ENCODE measurements around the gene TMPRSS4. TPM values are rescaled to one million over a fixed set of nuclear protein-coding genes. Genes with fewer than 3 reads are reported as not detected.

TMPRSS4 gene
- total RNA-seq, 1 experiment from 2014 or later, result not detected

DNA sequence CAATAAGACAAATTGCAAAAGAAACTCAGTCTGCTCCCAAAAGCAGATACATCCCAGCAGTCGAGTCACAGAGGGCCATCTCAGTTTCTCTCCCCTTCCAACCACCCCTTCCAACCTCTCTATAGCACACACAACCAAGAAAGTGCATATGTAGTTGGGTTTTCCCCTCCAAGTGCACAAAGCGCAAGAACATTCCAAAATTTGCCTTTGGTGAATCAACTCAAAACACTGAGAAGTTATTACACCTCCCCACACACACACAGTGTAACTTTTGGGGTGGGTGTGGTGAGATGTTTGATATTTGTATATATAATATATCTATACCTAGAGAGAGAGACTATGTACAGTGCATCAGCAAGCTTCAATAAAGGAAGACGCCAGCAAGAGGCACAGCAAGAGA lies 86.0 kb downstream of the TMPRSS4 start:
- H3K4me3 ChIP-seq (ENCODE audit: low read depth in 2 of 2, low read length in 2 of 2), result no peak overlapping the region
- no peaks in the 10 kb centered on the region for H3K4me1 ChIP-seq (ENCODE audit: control insufficient read depth, insufficient read depth, low read length)
- DNase-seq (ENCODE audit: low read depth, low spot score) (no peak), ATAC-seq (no peak)
- no TSS peak for BruUV-seq (replicated peaks)
- H3K9me3 ChIP-seq (ENCODE audit: control insufficient read depth, insufficient read depth, low read depth, low read length), result no peaks in the 10 kb centered on the region
- H3K27me3 ChIP-seq (ENCODE audit: control insufficient read depth, insufficient read depth, low read length), result peaks cover 19% of the 10 kb centered on the region
- H3K27ac ChIP-seq (ENCODE audit: low read length), result no peak overlapping the region
- no peaks in the 10 kb centered on the region for H3K36me3 ChIP-seq (ENCODE audit: control insufficient read depth, insufficient read depth, low read length)
- intact Hi-C loops (cut with micrococcal nuclease; ENCODE audit: unreplicated experiment), result no loop called here
- TF ChIP-seq CTCF (IDR thresholded peaks at IDR 0.05) (no peak), TCF7L2 (IDR thresholded peaks at IDR 0.05; ENCODE audit: low read depth, low read length) (no peak), SIN3A (IDR thresholded peaks at IDR 0.05; ENCODE audit: borderline replicate concordance, insufficient read depth, low read depth, low read length) (no peak), REST (IDR thresholded peaks at IDR 0.05; ENCODE audit: insufficient read depth in 1 of 2, low read depth in 2 of 2, low read length in 1 of 2) (no peak), POLR2AphosphoS5 (IDR thresholded peaks at IDR 0.05; ENCODE audit: low read depth, low read length) (no peak)
- CTCF ChIA-PET, result interaction anchor here (1.3 kb wide), 1 partner anchor 14 kb away, joined by 12 read pairs; the partner anchor contains the start of gene SCN2B
- POLR2A ChIA-PET, result no interaction called here
- in situ Hi-C loops (cut with HindIII; ENCODE audit: low pct_unique_long_range_greater_than_20kb, low sequenced_read_pairs), result no loop called here

GRCh38 chr11:118163494-118163893 lies 86.6 kb downstream of the TMPRSS4 start:
- no peak overlapping the region for H3K27ac ChIP-seq (ENCODE audit: low read length)
- in situ Hi-C loops (cut with HindIII; ENCODE audit: low pct_unique_long_range_greater_than_20kb, low sequenced_read_pairs), result no loop called here
- POLR2A ChIA-PET, result no interaction called here
- ATAC-seq (no peak), DNase-seq (ENCODE audit: low read depth, low spot score) (no peak)
- intact Hi-C loops (cut with micrococcal nuclease; ENCODE audit: unreplicated experiment), result no loop called here
- peaks cover 17% of the 10 kb centered on the region for H3K27me3 ChIP-seq (ENCODE audit: control insufficient read depth, insufficient read depth, low read length)
- H3K4me1 ChIP-seq (ENCODE audit: control insufficient read depth, insufficient read depth, low read length), result no peaks in the 10 kb centered on the region
- H3K9me3 ChIP-seq (ENCODE audit: control insufficient read depth, insufficient read depth, low read depth, low read length), result no peaks in the 10 kb centered on the region
- TF ChIP-seq POLR2AphosphoS5 (IDR thresholded peaks at IDR 0.05; ENCODE audit: low read depth, low read length) (no peak), REST (IDR thresholded peaks at IDR 0.05; ENCODE audit: insufficient read depth in 1 of 2, low read depth in 2 of 2, low read length in 1 of 2) (no peak), CTCF (IDR thresholded peaks at IDR 0.05) (no peak), SIN3A (IDR thresholded peaks at IDR 0.05; ENCODE audit: borderline replicate concordance, insufficient read depth, low read depth, low read length) (no peak), TCF7L2 (IDR thresholded peaks at IDR 0.05; ENCODE audit: low read depth, low read length) (no peak)
- BruUV-seq (replicated peaks), result no TSS peak
- H3K36me3 ChIP-seq (ENCODE audit: control insufficient read depth, insufficient read depth, low read length), result no peaks in the 10 kb centered on the region
- CTCF ChIA-PET, result interaction anchor here (0.6 to 1.3 kb wide), 3 partner anchors 13 to 376 kb away, joined by 3 to 12 read pairs (median 5); partner anchors contain the start of gene SCN2B
- H3K4me3 ChIP-seq (ENCODE audit: low read depth in 2 of 2, low read length in 2 of 2), result no peak overlapping the region

All from Panc1 (cell line).